ENCODE results near the gene CASK.
"Not testable (repeated sequence)": the region's sequence is repeated elsewhere in the genome, so short reads cannot be mapped to it uniquely, and the experiment has no call there.

The CASK gene

GRCh38 chrX:41720125-41720779, 203.1 kb downstream of the CASK start:
- Histone ChIP-seq H3K4me3 (ENCODE audit: low read depth in 1 of 2, low read length in 2 of 2) (no peak overlapping the region), H3K4me2 (ENCODE audit: insufficient read depth, low read length) (no peak overlapping the region), H3K36me3 (ENCODE audit: insufficient read depth, low read length) (peaks cover 24% of the 10 kb centered on the region), H3K9ac (ENCODE audit: low read depth, low read length) (no peak overlapping the region), H3K9me3 (ENCODE audit: insufficient read depth, low read length, severe bottlenecking) (no peaks in the 10 kb centered on the region), H3K27me3 (ENCODE audit: insufficient read depth, low read length, poor library complexity) (no peaks in the 10 kb centered on the region), H4K20me1 (ENCODE audit: insufficient read depth, low read length) (no peaks in the 10 kb centered on the region), H2AFZ (ENCODE audit: low read depth, low read length) (no peak overlapping the region), H3K79me2 (ENCODE audit: insufficient read depth, low read length) (no peaks in the 10 kb centered on the region), H3K27ac (ENCODE audit: low read length) (no peak overlapping the region), H3K4me1 (ENCODE audit: insufficient read depth, low read length) (peaks cover 6% of the 10 kb centered on the region; the same call in 1 of the 2 replicates)
- no peak for TF ChIP-seq EZH2 (IDR thresholded peaks at IDR 0.05; ENCODE audit: borderline replicate concordance, low read depth, low read length, severe bottlenecking)
- TF ChIP-seq CTCF (IDR thresholded peaks at IDR 0.05; ENCODE audit: borderline replicate concordance, extremely low read depth, low read length, poor library complexity, severe bottlenecking): no peak
- ATAC-seq (ENCODE audit: insufficient read depth, low read depth) (peak; percentile 98), DNase-seq (peak; percentile 70)

GRCh38 chrX:41719610-41720009, 203.7 kb downstream of the CASK start:
- not testable (repeated sequence) for H3K9ac ChIP-seq (ENCODE audit: low read depth, low read length); DNase-seq; H3K79me2 ChIP-seq (ENCODE audit: insufficient read depth, low read length); H3K27ac ChIP-seq (ENCODE audit: low read length); H3K4me2 ChIP-seq (ENCODE audit: insufficient read depth, low read length); H3K27me3 ChIP-seq (ENCODE audit: insufficient read depth, low read length, poor library complexity); H3K9me3 ChIP-seq (ENCODE audit: insufficient read depth, low read length, severe bottlenecking); ATAC-seq (ENCODE audit: insufficient read depth, low read depth); H3K4me1 ChIP-seq (ENCODE audit: insufficient read depth, low read length); H2AFZ ChIP-seq (ENCODE audit: low read depth, low read length); H4K20me1 ChIP-seq (ENCODE audit: insufficient read depth, low read length); H3K4me3 ChIP-seq (ENCODE audit: low read depth in 1 of 2, low read length in 2 of 2)
- H3K36me3 ChIP-seq (ENCODE audit: insufficient read depth, low read length): peaks cover 24% of the 10 kb centered on the region

GRCh38 chrX:41718481-41719235, 204.7 kb downstream of the CASK start:
- no peak for DNase-seq

More at GRCh38 chrX:41718481-41719235, 204.7 kb downstream of the CASK start:
- peaks cover 6% of the 10 kb centered on the region; the same call in 1 of the 2 replicates for H3K4me1 ChIP-seq (ENCODE audit: insufficient read depth, low read length)
- H3K36me3 ChIP-seq (ENCODE audit: insufficient read depth, low read length): peaks cover 24% of the 10 kb centered on the region
- TF ChIP-seq EZH2 (IDR thresholded peaks at IDR 0.05; ENCODE audit: borderline replicate concordance, low read depth, low read length, severe bottlenecking): no peak
- no peak for TF ChIP-seq CTCF (IDR thresholded peaks at IDR 0.05; ENCODE audit: borderline replicate concordance, extremely low read depth, low read length, poor library complexity, severe bottlenecking)
- H3K9ac ChIP-seq (ENCODE audit: low read depth, low read length): no peak overlapping the region
- H3K27me3 ChIP-seq (ENCODE audit: insufficient read depth, low read length, poor library complexity): no peaks in the 10 kb centered on the region
- H3K4me3 ChIP-seq (ENCODE audit: low read depth in 1 of 2, low read length in 2 of 2): no peak overlapping the region
- no peaks in the 10 kb centered on the region for H3K79me2 ChIP-seq (ENCODE audit: insufficient read depth, low read length)
- H2AFZ ChIP-seq (ENCODE audit: low read depth, low read length): no peak overlapping the region
- ATAC-seq (ENCODE audit: insufficient read depth, low read depth): no peak
- H3K9me3 ChIP-seq (ENCODE audit: insufficient read depth, low read length, severe bottlenecking): no peaks in the 10 kb centered on the region
- H4K20me1 ChIP-seq (ENCODE audit: insufficient read depth, low read length): no peaks in the 10 kb centered on the region
- no peak overlapping the region for H3K4me2 ChIP-seq (ENCODE audit: insufficient read depth, low read length)
- H3K27ac ChIP-seq (ENCODE audit: low read length): no peak overlapping the region

All from DND-41 (cell line).